Neutrophil (primary cell): Measurements from ENCODE around the gene TIGD1.

ENCODE experiments used
- H3K27ac ChIP-seq: fragments of 200-600 bp; sonication (generic); 2 replicates; pipeline ENCODE4 v1.5.1; 2016; ENCODE audit warnings: mild to moderate bottlenecking, moderate library complexity
- H3K27me3 ChIP-seq: fragments of 200-600 bp; sonication (generic); 2 replicates; pipeline ENCODE4 v1.6.0; 2016; ENCODE audit warnings: mild to moderate bottlenecking
- H3K36me3 ChIP-seq: fragments of 200-600 bp; sonication (generic); 2 replicates; pipeline ENCODE4 v1.5.1; 2017
- H3K4me1 ChIP-seq, 2 experiments: fragments of 200-600 bp in 1 of 2; sonication (generic) in 1 of 2; 1 replicate in 1 of 2; 2 replicates in 1 of 2; pipeline versions ENCODE4 v1.5.1 to v1.6.1; 2013 to 2016; ENCODE audit warnings: low read depth in 1 of 2, low read length in 1 of 2, mild to moderate bottlenecking in 1 of 2, moderate library complexity in 1 of 2; ENCODE audit not compliant: control insufficient read depth in 1 of 2, insufficient read depth in 1 of 2
- H3K4me3 ChIP-seq, 2 experiments: fragments of 200-600 bp in 1 of 2; sonication (generic) in 1 of 2; 1 replicate in 1 of 2; 2 replicates in 1 of 2; pipeline ENCODE4 v1.5.1; 2013 to 2016; ENCODE audit warnings: low read depth in 1 of 2, low read length in 1 of 2, mild to moderate bottlenecking in 1 of 2, moderate library complexity in 1 of 2
- H3K9me3 ChIP-seq: fragments of 200-600 bp; sonication (generic); 2 replicates; pipeline ENCODE4 v1.5.1; 2016
- CTCF ChIP-seq: fragments of 200-600 bp; sonication (generic); IDR thresholded peaks from 2 replicates; pipeline ENCODE4 v1.5.1; 2016; ENCODE audit warnings: antibody characterized with exemption

The TIGD1 gene

DNA sequence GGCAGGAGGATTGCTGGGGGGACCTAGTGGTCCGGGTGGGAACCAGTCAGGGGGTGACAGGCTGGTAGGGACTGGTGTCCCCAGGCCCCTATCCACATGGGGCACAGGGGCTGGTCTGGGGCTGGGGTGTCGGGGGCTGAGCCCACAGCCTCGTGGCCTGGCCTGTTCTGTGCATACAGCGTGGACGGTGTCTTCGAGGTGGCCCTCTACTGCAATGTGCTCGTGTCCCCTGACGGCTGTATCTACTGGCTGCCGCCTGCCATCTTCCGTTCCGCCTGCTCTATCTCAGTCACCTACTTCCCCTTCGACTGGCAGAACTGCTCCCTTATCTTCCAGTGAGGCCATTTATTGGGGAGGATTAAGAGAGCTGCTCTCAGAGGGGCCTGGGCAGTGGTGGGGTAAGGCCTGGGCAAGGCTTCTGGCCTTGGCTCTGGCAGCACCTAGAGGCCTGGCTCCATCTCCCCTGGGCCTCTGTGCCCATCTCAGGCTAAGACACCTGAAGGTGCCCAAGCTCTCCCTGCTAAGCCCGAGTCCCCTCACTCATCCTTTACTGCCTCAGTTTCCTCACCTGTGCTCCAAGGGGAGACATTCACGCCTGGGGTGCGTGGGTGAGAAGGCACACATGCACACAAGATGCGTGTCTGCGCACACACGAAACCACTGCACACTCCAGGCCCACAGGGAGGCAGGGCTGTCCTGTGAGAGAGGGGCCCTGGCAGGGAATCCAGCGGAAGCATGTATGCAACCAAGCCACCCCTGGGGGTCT, 9.0 kb downstream of the TIGD1 start:
- no peaks in the 10 kb centered on the region for H3K36me3 ChIP-seq
- no peaks in the 10 kb centered on the region for H3K9me3 ChIP-seq
- H3K4me1 ChIP-seq = peaks cover 3 to 6% of the 10 kb centered on the region in 2 experiments
- H3K27ac ChIP-seq = no peak overlapping the region
- TF ChIP-seq CTCF = no peak
- no peak overlapping the region for H3K4me3 ChIP-seq
- H3K27me3 ChIP-seq = peaks cover 22% of the 10 kb centered on the region

- H3K27ac ChIP-seq = no peak overlapping the region
- peaks cover 3 to 6% of the 10 kb centered on the region in 2 experiments for H3K4me1 ChIP-seq
- no peaks in the 10 kb centered on the region for H3K9me3 ChIP-seq
- no peaks in the 10 kb centered on the region for H3K36me3 ChIP-seq
- H3K4me3 ChIP-seq = no peak overlapping the region
- H3K27me3 ChIP-seq = peaks cover 22% of the 10 kb centered on the region
- no peak for TF ChIP-seq CTCF
Observed at GRCh38 chr2:232540441-232541041, 9.8 kb downstream of the TIGD1 start.

DNA sequence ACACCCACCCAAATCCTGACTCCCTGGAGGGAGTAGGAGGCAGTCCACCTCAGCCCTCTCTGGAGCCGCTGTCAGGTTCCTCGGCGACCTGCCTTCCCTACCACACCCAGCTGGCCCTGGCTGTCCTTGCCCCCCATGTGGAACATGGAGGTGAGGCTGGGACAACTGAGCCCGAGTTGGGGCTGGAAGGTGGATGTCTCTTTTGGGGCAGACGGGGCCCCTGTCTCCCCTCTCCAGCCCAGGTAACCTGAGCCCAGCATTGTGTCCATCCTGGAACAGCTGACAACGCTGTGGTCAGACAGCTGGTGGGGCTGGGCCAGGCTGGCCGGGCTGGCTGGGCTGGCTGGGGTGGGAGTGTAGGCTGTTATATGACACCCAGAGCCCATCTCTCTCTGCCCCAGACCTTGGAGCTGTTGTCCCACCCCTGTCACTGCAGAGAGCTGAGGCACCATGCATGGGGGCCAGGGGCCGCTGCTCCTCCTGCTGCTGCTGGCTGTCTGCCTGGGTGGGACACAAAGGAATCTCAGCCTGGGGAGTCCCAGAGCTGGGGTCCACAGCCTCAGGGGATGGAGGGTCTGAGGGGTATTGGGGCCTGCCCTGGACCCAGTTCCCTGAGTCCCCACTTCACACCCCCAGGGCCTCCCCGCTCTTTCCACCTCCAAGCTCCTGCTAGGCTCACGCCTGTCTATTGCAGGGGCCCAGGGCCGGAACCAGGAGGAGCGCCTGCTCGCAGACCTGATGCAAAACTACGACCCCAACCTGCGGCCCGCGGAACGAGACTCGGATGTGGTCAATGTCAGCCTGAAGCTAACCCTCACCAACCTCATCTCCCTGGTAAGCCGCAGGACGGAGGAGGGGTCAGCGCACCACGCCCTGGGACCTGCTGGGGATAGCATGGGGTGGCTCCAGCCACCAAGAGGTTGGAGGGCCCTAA, 10.8 kb downstream of the TIGD1 start, which contains the start of gene CHRNG:
Gene CHRNG (plus strand): TSS at position 395 of the 934 bp plus-strand sequence. CDS start 56 bp downstream, at position 451.
- no peak within 1 kb of the TSS for H3K4me3 ChIP-seq
- no peaks in the 10 kb centered on the region for H3K9me3 ChIP-seq
- no peaks in the 10 kb centered on the region for H3K36me3 ChIP-seq
- peak within 1 kb of the TSS; percentile 25 for H3K27ac ChIP-seq
- H3K4me1 ChIP-seq = peaks cover 3 to 6% of the 10 kb centered on the region in 2 experiments
- H3K27me3 ChIP-seq = peaks cover 22% of the 10 kb centered on the region
- no peak for TF ChIP-seq CTCF

DNA sequence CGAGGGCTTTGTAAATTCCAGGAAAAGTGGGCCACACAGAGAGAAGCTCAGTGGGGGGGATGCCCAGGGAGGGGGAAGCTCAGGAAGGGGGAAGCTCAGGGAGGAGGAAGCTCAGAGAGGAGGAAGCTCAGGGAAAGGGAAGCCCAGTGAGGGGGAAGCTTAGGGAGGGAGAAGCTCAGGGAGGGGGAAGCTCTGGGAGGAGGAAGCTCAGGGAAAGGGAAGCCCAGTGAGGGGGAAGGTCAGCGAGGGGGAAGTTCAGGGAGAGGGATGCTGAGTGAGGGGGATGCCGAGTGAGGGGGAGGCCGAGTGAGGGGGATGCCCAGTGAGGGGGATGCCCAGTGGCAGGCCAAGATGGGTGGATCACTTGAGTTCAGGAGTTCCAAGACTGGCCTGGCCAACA, 11.7 kb downstream of the TIGD1 start:
- Histone ChIP-seq H3K9me3 (no peaks in the 10 kb centered on the region), H3K4me3 (no peak overlapping the region), H3K27ac (peak overlapping the region; percentile 25), H3K4me1 (peaks cover 3 to 6% of the 10 kb centered on the region in 2 experiments), H3K27me3 (peaks cover 22% of the 10 kb centered on the region), H3K36me3 (no peaks in the 10 kb centered on the region)
- no peak for TF ChIP-seq CTCF

- Histone ChIP-seq H3K4me1 (peaks cover 3 to 6% of the 10 kb centered on the region in 2 experiments), H3K27me3 (peaks cover 22% of the 10 kb centered on the region), H3K27ac (no peak overlapping the region), H3K36me3 (no peaks in the 10 kb centered on the region), H3K4me3 (no peak overlapping the region), H3K9me3 (no peaks in the 10 kb centered on the region)
- no peak for TF ChIP-seq CTCF
Observed at GRCh38 chr2:232537499-232537898, 12.9 kb downstream of the TIGD1 start.
